ENCODE measurements around the gene COPA.
"Not testable (repeated sequence)": the region's sequence is repeated elsewhere in the genome, so short reads cannot be mapped to it uniquely, and the experiment has no call there.

The COPA gene

DNA sequence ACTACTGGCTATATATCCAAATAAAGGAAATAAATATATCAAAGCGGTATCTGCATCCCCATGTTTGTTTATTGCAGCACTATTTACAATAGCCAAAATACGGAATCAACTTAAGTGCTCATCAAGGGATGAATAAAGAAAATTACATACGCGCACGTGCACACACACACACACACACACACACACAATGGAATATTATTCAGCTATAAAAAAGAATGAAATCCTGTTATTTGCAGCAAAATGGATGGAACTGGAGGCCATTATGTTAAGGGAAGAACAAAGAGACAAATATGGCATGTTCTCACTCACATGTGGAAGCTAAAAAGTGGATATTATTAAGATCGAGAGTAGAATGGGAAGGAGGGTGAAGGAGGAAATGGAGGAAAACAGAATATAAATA is 20.2 kb downstream of the COPA start:
- DNase-seq = no peak

GRCh38 chr1:160315359-160315758 is 27.7 kb downstream of the COPA start:
- DNase-seq = no peak

- DNase-seq = no peak
These were observed 33.5 kb downstream of the COPA start for GRCh38 chr1:160309571-160309970.

DNA sequence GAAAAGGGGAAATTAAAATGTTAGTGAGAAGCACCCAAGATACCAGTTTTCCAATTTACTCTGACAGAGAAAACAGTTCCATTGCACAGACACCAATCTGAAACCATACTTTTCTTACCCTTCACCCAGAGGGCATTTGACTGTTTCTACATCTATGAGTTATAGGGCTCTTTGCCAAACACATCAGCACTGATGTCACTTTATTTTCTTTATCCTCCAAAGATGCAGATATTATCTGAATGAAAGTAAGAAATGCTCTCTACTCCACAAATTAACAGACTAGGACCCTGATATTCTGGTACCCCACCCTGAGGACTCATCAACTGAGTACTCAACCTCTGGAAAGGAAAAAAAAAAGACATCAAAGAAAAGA is 33.9 kb downstream of the COPA start:
- no peak for DNase-seq

DNA sequence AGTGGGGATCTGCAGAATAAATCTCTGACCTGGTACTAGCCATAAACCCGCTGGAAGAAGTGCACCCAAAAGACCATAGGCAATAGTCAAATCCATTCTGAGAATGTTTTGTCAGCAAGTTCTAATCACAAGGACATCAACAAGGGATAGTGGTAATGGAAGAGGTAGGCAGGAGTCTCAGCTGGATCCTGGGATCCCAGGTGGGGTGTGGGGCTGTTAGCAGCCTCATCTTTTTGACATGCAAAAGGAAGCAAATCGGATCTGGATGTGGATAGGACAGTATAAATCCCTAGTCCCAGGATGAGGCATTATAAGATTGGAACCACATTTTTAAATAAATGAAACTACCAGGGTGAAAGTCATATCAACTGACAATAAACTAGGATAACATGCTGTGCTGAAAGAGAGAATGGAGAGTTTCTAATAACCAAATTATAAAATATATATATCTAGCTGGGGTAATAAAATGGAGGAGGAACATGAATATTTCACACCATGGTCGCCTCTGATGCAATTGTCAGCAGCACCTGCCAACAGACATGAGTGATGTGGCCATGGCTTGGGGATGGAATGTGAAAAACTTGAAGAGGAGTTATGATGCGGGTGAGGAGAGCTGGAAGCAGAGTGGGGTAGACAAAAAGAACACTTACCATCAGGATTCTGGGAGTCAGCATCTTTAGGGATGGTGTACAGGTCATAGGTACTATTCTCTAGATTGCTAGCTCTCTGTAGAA is 34.4 kb downstream of the COPA start:
- DNase-seq = no peak

GRCh38 chr1:160307118-160307791 is 35.8 kb downstream of the COPA start:
- DNase-seq = no peak

DNA sequence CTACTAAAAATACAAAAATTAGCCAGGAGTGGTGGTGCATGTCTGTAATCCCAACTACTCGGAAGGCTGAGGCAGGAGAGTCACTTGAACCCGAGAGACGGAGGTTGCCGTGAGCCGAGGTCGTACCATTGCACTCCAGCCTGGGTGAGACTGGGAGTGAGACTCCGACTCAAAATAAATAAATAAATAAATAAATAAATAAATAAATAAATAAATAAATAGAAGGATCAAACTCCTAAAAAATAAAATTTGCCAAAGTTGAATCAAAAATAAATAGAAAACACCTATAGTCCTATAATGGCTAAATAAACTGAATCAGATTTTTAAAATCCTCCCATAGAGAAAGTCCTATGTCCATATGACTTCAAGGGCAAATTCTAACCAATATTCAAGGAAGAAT is 42.9 kb downstream of the COPA start:
- DNase-seq = no peak

GRCh38 chr1:160296036-160296435 is 47.0 kb downstream of the COPA start:
- DNase-seq = no peak

GRCh38 chr1:160293020-160293968 is 49.8 kb downstream of the COPA start:
- DNase-seq = no peak

DNA sequence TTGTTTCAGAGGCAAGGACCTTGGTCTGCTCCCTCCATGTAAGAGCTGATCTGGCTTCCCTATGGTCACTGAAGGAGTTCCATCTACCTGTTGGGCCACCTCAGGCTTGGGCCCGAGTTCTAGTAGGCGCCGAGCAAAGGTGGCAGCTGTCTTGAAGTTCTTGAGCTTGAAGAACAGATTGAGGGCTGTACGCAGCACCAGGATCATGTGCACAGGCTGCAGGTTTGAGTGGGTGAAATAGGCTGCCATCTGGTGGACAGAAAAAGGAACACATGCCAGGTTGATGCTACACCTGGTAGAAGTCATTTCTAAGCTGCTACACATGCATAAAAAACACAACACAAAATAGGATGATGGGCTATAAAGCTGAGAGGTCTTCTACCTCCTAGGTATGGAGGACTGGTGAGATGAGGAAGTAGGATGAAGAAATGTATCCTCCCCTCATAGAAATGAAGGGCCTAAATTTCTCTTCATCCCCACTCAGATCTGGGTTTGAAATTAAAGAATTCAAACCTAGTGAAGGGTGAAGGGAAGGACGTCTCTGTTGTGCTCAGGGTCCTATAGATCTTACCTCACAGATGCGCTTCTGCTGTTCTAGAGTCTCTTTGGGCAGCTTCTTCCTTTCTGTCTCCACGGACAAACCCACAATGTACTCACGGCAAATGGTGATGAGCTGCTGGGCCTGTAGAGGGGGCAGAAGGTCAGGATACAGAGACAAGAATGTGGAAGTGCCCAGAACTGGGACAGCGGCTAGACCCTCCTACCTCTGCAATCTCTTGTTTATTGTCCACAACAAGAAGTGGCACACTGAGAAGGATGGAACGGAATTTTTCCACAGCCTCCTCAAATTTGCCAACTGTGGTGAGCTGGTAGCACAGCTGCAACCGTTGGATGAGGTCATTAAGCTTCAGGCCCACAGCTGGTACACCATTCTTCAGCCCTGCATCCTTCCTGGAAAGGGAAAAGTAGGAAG is 51.5 kb downstream of the COPA start:
- peak; percentile 46 for DNase-seq

GRCh38 chr1:160287769-160288168 is 55.3 kb downstream of the COPA start:
- DNase-seq = not testable (repeated sequence)

GRCh38 chr1:160285506-160285905 is 57.5 kb downstream of the COPA start:
- DNase-seq = no peak

- peak; percentile 92 for DNase-seq
These were observed 58.2 kb downstream of the COPA start, which contains the start of gene PEX19 for GRCh38 chr1:160284782-160285344. TSS of gene PEX19 (minus strand) at chr1:160285133. CDS start at chr1:160285124, 9 bp downstream.

DNA sequence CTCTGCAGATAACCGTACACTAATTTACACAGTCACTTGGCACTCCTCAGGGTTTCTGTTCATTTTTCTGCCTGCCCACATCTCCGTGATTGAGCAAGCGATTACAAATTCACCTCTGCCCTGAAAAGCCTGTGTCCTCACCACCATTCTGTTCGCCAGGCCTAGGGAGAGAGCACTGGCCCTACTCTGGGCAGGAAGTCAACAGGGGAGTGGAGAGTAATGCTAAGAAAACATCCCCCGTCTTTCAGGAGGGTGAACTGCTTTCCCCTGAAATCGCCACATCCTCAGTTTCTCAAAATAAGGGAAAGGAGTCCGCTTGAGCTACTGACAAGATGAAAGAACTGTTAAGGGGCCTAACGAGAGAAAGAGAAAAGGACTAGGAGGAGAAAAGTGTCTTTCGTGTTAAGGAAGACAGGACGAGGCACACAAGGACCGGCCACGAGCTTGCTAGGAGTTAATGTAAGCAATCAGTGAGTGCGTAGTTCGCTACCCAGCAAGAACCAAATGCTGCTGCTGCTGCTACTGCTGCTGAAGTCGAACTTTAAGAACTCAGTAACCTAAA is 58.7 kb downstream of the COPA start:
- no peak for DNase-seq

DNA sequence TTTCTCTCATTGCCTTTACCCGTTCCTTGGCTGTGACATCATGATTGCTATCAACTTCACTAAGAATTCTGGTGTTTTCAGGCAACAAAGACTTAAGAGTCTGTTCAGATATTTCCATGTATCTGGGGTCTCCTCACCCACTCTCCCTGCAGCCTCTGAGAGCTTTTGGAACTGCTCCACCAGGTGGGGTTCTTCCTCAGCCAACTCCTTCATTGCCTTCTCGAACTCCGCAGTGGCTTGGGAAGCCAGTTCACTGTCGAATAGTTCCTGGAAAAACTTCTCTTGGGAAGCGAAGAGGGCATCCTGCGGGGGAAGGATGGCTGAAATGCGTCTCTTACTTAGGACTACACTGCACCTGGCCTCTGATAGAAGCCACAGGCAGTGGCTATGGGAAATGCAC is 60.2 kb downstream of the COPA start:
- DNase-seq = no peak

- no peak for DNase-seq
These were observed 65.1 kb downstream of the COPA start for GRCh38 chr1:160277987-160278386.

- no peak for DNase-seq
These were observed 65.7 kb downstream of the COPA start for GRCh38 chr1:160277330-160277729.

GRCh38 chr1:160271025-160271424 is 72.0 kb downstream of the COPA start:
- no peak for DNase-seq

- no peak for DNase-seq
These were observed 75.6 kb downstream of the COPA start for GRCh38 chr1:160267284-160267991.

GRCh38 chr1:160264795-160265307 is 78.2 kb downstream of the COPA start:
- DNase-seq = no peak

Data from T-helper 9 cell (primary cell).